HG03460 (cell line): ENCODE results near the gene FMNL1.

ENCODE experiments used
- ATAC-seq: cut with Tn5 transposase; IDR thresholded peaks from one replicate; pipeline ENCODE4 v1.9.1; 2021; ENCODE audit not compliant: unreplicated experiment

Gene FMNL1

DNA sequence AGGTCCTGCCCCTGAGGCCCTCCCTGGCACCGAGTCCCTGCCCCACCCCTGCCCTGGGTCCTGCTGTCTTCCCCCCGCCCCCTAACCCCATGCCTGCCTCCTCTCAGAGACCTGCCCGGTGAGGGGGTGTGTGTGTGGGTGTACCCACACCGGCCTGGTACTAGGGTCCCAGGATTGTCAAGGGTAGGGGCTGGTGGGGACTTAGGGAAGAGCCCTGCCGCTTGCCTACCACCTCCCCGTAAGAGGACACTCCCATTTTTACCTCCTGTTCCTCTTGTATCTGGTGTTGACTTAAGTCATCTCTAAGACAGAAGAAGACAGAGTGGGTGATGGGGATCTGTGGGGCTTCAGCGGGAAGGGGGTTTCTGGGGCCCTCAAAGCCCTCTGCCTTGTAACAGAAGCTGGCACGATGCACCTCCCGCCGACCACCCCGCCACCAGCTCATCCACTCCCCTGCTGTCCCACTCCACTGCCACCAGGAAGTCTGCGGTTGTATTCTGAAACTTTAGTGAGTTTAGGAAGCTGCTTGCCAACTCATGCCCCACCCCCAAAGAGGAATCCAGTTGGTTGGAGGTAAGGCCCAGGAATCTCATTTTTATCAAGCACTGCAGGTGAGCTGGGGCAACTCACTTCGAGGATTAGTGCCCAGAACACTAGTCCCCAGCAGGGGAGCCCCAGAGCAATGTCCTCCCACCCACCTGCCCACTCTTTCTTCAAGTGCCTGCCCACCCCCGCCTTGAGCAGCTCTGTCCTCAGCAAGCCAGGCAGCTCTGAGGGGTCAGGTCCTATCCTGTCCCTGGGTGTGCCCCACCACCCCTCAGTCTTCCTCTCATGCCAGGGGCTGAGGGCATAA lies 34.7 kb downstream of the FMNL1 start:
- no peak for ATAC-seq

DNA sequence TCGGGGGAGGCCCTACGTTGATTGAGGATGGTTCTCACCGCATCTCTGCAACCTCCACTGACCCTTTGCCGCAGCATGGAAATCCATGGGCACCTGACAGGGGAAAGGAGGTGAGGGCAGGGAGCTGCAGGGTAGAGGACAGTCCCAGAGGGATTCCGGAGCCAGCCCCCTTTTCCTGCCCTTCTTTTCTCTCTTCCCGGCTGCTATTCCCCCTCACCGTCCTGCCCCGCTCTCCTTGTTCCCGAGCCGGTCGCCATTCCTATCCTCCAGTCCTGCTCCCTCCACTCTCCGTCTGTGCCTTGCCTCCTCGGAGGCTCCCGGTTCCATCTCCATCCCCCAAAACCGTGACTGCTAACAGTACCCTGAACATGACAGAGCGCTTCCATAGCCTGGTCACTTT lies 35.4 kb downstream of the FMNL1 start:
- ATAC-seq: no peak

DNA sequence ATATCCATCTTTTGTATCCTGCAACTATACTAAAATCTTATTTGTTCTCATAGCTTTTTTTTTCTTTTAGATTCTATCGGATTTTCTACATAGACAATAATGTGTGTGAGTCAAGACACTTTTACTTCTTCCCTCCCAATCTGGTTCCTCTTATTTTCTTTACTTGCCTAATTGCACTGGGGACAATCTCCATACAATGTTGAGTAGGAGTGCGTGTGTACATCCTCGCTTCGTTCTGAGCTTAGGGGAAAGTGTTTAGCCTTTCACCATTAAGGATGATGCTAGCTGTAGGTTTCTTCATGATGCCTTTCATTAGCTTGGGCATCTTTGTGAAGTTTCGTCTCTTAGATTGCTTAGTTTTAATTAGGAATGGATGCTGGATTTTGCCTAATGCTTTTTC lies 37.3 kb downstream of the FMNL1 start:
- no peak for ATAC-seq

DNA sequence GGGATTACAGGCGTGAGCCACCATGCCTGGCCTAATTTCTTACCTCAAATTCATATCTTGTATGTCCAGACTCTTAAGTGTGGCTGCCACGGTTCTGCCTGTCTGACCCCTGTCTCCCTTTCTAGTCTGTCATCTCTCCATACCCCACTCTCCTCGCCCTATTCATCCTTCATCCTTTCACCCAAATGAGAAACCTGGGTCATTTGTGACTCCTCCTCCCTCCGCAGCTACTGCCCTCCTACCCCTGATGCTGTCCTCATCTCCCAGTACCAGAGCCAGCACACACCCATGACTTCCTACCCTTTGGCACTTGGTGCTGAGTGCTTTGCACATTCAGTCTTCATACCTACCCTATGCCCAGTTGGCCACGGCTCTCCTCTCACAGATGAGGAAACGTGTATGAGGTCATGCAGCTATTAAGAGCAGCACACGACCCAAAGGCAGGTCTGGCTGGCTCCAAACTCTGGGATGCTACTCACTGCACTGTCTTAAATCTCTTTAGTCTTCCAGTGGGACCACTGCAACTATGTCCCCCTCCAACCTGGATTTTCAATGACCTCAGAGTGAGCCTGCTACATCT lies 38.6 kb downstream of the FMNL1 start:
- no peak for ATAC-seq

DNA sequence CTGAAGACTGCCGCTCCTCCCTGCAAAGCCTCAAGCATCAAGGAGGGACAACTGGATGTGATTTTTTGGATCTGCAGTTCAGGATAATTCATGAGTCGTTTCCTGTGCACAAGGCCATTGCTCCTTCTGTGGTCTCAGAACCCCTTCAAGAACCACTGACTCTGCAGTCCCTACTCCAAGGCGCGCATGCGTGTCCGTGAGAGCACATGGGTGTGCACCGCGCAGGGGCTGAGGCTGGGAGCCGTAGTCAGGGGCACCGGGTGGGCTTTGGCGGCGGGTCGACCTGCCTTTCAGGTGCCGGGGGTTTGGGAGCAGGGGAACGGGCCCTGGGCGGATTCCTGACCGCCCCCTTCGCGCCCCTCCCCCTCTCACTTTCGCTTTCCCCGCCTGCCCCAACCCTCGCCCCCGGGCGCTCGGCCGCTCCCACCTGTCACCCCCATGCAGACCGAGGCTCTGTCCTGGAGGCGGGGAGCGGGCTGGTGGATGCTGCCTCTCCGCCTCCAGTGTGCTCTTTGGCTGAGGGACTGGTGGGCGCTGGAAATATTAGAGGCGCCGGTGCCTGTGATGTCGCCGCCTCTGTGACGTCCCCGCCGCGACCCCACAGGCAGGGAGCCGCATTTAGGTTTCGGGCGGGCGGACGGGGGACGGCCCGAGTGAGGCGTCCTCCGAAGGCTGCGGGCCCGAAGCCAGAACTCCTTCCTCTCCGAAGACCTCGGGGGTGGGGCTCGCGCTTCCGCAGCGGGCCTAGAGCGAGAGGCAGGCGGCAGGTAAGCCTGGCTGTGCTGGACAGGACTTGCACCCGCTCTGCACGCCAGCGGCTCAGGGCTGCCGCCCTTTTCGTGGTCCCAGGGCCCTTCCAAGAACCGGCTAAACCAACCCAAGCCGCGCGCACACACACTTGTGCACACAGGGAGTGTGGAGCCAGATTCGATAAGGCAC lies 40.2 kb downstream of the FMNL1 start, which contains the start of gene SPATA32:
Gene SPATA32 (minus strand): TSS at position 518 of the 939 bp plus-strand sequence. CDS start 78 bp downstream, at position 440.
- no peak for ATAC-seq

DNA sequence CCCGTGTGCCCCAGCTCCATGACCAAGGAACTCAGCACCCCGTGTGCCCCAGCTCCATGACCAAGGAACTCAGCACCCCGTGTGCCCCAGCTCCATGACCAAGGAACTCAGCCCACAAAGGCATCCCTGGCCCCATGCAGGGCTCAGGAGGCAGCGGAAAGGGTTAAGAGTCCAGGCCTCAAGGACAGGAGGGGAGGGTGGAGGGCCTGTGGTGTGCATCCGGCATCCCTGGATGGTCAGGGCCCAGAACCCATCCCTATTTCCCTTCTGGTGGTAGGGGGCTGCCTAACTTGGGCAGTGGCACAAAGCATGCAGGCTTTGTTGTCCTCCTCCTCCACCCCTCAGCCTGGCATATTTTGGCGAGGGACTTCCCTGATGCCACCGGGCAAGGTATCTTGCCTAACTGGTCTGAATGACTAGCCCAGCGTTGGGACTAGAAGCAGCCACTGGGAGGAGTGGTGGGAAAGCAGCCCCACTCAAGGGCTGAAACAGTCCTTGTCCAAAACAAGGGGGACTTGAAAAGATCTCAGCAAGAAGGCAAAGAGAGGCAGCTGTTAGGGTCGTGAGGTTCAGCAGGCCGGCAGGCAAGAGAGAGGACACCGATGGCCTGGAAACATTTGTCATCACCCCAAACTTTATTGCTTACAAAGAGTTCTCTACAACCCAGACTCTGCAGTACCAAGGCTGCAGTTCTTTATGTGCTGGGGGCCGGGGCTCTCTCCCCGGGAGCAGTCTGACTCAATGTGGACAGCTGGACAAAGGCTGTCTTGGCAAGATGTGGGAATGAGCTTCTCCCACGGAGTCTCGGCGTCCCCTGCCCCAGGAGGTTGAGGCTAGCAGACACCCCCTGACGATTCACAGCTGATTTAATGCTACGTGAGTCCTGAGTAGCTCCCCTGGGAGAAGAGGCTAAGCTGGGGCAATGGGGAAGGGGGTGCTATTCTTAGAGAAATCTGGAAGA lies 41.1 kb downstream of the FMNL1 start:
- no peak for ATAC-seq

DNA sequence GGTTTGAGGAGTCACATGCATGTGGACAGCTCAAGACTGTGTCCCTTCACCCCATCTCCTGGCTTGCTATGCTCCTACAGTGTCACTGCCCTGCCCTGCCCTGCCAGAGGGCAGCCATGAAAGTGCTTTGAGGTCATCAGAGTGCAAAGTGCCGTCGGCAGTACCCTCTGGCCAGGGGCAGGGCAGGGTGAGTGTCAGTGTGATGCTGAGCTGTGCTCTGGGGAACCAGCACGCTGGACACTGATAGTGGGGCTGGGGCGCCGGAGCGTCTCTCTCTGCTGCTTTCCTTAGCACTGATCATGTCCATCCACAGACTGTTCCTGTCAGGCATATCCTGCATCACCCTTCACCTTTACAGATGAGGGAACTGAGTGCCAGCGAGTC lies 41.8 kb downstream of the FMNL1 start:
- ATAC-seq: no peak

DNA sequence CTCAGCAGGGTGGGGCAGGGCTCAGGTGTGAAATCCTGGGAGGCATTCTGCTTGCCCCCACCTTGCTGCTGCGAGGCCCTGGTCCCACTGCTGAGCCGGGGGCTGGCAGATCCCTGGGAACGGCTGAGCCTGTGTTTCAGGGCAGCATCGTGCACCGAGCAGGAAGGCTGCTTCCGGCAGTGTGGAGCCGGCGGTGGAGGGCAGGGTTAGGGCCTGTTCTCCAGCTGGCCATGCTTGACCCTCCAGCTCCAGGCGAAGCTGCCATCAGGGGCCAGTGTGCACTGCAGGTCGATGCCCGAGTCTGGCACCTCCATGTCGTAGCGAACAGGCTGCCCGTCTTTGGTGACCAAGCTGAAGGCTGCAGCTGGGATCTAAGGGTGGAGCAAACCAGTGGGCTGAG lies 42.7 kb downstream of the FMNL1 start:
- no peak for ATAC-seq

DNA sequence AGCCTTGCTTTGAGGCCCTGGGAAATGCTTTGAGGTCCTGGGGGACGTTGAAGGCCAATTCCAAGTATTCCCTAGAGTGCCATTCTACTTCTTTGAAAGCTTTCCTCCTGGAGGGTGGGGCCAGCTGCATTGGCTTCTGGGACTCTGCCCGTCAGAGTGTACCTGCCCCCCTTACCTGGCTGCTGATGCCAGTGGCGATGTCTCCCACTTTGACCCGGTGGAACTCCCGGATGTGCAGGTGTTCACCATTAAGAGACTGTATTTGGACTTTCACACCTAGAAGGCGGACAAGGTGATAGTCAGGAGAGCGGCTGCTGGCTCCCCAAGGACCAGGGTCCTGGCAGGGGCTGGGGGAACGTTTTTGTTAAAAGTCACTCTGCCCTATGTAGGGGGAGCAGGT lies 43.3 kb downstream of the FMNL1 start:
- ATAC-seq: no peak

DNA sequence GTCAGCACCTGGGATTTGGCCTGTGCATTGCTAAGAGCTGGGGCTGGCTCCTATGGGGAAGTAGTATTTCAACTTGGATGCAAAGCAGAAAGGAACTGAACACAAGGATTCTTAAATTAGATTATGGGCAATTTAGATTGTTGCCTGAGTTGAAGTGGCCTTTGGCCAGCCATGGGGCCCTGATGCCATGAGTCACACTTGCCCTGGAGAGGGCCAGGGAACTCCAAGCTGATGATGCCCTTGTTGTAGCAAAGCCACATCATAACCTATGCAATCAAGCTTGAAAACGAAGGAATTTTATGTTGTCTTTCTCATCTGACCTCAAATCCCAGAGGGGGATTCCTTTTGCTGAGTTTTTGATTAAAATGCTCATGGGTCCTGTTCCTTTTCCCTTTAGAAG lies 44.1 kb downstream of the FMNL1 start:
- no peak for ATAC-seq

DNA sequence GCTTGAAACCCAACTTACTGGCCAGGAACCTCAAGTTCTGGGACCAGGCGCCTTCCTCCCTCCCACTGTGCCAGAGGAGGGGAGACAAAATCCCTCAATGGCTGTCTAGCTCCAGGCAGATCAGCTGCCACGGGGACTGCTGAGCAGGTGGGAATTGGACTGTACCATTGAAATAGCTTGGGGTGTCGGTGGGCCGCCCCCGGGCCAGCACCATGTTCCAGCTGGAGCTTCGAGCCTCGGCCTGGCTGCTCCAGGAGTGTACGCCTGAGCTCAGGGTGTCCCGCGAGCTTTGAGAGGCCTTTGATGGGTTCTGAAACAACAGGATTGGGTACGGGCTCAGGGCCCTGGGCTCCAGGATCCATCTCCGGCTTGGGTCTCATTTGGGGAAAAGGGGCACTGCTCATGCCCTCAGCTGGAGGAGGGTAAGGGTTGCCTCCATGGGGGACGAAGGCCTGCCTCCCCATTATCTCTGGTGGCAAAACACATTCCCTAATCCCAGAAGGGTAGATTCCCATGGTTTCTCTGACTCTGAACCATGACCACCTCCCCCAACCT lies 44.8 kb downstream of the FMNL1 start:
- ATAC-seq: no peak

DNA sequence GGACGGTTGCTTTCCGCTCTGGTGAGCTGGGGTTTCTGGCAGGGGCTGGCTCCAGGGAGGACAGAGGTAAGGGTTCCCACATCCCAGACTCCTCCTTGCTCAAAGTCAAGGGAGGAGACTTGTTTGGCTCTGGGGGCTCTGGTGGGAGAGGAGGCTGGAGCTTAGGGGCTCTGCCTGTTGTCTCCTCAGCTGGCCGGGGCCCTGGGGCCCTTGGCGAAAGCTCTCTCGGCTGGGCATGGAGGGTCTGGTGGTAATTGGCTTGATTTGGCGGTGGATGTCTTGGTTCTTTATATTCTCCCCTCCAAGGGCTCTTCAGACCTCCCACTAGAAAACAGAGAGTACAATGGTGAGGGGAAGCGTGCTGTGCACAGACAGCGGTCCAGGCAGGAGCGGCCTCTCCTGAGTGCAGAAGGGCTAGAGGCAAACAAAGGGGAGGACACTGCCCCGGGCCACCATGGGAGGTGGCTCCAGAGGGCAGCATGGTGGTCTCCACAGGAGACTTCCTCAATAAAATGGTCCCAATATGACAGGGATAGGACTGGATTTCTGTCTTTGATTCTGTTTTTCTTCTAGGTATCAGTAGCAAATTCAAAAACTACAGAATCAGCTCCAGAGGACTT lies 45.9 kb downstream of the FMNL1 start:
- no peak for ATAC-seq

DNA sequence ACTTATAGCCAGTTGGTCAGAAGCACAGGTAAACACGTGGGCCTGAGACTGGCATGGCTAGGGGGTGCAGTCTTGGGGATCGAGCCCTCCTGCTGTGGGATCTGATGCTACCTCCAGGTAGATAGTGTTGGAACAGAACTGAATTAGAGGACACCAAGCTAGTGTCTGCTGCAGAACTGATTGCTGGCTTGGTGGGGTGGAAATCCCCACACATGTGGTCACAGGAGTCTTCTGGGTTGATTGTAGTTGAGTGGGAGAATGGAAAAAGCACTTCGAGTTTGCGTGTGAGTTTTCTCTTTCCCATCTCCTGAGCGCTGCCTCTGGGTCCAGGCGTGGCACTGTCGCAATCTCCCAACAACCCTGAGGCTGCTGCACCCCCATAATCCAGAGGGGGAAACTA lies 48.2 kb downstream of the FMNL1 start:
- no peak for ATAC-seq

DNA sequence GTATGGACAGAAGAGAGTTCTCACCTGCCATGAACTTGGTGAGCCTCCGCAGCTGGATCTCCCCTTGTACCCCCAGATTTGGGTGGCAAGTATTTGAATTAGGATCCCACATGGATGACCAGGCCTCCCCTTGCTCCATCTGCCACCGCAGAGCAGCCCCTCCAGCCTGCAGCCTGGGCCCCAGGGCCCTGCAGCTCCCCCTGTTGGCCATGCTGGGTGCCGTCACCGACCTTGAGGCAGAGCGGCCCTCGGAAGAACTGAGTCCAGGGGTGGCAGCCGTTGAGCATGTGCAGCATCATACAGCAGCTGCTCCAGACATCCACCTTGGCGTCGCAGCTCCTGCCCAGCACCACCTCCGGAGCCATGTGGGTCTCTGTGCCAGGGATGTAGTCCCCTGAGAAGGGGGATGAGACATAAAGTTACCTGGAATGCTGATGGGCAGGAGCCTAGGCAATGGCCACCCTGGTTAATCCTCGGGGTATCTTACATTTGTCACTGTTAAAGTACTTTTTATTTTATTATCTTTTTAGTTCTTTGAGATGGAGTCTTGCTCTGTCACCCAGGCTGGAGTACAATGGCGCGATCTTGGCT lies 49.2 kb downstream of the FMNL1 start:
- no peak for ATAC-seq

DNA sequence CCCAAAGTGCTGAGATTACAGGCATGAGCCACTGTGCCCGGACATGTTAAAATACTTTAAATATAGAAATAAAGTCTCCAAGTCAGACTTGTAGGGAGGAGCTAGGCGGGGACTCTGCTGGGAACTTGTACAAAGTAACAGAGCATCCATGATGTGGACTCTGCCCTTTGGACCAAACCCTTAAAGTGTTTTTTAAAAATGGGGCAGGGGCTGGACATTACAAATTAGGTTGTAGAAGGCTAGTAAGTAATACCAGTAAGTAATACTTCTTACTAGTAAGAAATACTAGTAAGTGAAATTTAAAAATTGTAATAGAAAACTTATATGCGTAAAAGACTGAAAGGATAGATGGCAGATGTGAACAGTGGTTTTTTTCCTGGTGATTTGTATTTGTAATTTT lies 49.9 kb downstream of the FMNL1 start:
- ATAC-seq: no peak

DNA sequence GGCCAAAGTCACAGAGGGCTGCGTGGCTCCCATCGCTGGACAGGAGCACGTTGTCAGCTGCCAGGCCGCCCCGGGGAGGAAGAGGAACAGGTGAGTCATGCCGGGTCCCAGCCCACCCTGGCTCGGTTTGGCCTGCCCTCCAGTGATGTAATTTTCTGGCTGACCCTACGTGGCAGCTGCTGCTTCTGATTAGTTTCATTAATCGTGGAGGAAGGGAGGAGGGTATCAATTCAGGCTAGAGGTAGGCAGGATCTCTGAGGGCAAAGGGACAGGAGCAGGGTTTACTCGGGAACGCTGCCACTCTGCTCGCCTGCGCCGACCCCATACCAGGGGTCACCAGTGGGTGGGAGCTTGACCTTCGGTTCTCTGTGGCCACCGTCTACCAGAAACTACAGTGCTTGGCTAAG lies 51.9 kb downstream of the FMNL1 start:
- ATAC-seq: no peak

DNA sequence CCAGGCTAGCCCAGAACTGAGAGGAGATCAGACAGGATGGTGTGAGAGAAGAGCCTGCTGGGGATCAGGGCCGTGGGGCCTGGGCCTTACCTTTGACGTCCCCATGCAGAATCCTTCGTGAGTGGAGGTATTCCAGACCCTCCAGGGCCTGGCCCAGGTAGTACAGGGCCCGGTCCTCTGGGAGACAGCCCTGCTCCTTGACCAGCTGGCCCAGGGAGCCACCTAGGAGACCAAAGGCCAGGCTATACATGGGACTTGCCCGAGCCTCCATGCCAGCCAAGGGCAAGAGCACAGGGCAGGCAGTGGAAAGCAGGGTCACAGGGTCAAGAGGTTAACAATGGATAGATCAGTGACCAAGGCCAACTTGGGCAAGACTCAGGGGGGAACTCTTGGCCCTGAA lies 52.3 kb downstream of the FMNL1 start:
- ATAC-seq: no peak

DNA sequence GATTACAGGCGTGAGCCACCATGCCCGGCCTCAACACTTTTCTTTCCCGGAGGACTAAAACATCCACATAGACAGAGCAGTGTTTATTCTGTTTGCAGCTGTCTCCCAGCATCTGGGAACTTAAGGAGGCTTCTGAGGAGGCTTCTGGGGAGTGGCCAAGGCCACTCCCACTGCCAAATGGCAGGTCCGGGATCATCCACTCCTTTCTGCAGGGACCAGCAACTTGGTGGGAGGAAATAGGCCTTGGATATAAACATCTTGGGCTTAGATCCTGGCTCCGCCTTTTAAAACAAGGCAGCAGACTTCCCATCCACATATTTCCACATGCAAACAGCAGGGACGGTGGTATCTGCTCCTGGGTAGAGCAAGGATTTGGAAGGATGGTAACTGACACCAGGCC lies 54.3 kb downstream of the FMNL1 start:
- no peak for ATAC-seq

DNA sequence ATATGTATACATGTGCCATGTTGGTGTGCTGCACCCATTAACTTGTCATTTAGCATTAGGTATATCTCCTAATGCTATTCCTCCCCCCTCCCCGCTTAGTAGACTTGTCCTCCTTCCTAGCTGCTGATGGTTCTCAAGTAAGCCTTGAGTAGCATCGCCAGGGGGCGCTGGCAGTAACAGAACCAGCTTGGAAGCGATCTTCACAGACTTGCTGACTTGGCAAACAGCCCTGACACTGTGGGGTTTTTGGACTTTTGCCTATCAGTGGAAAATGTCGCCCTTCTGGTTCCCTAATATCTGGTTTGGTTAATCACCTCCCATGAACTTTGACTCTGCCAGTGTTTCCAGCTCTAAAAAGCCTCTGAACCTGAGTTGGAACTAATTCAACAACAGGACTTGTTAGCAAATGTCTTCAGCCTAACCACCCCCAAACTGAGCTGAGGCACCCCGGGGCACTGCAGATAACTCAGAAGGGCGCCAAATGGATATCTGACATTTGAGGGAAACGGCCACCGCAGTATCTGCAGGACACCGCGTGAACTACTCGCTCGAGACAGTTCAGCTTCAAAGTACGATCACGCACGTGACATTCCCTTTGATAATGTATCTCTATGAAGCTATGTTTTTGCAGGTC lies 55.6 kb downstream of the FMNL1 start:
- ATAC-seq: no peak
